ENCODE results near the gene PLEKHG4. TPM values are rescaled to one million over a fixed set of nuclear protein-coding genes. Genes with fewer than 3 reads are reported as not detected.

Gene PLEKHG4
- total RNA-seq, 1 experiment from 2014 or later, result 13.9 TPM

- no peak overlapping the region for H2BK5ac ChIP-seq (ENCODE audit: insufficient read length, low read length)
- no peak overlapping the region for H2BK20ac ChIP-seq (ENCODE audit: low read depth, low read length, poor library complexity, severe bottlenecking)
- H3K4me1 Mint-ChIP-seq, result no peaks in the 10 kb centered on the region
- H2BK15ac ChIP-seq (ENCODE audit: low read depth, low read length), result no peak overlapping the region
- no peak overlapping the region for H3K14ac ChIP-seq (ENCODE audit: insufficient read depth, low read length)
- H3K27ac ChIP-seq (ENCODE audit: insufficient read length, low read depth, low read length), result no peak overlapping the region
- H3K79me2 ChIP-seq (ENCODE audit: insufficient read depth, low read length), result no peaks in the 10 kb centered on the region
- H2BK120ac ChIP-seq (ENCODE audit: low read depth, low read length, poor library complexity, severe bottlenecking), result no peak overlapping the region
- WGBS (ENCODE audit: extremely low coverage, insufficient read length, low lambda C conversion rate), result no CpG with 5 or more reads among the region's 12 CpGs
- H4K20me1 ChIP-seq (ENCODE audit: control insufficient read depth, insufficient read depth, insufficient read length), result no peaks in the 10 kb centered on the region
- H3K56ac ChIP-seq (ENCODE audit: insufficient read length, low read depth, low read length), result no peak overlapping the region
- H2AFZ ChIP-seq (ENCODE audit: low read length), result no peak overlapping the region
- H3K4me1 ChIP-seq (ENCODE audit: insufficient read depth, low read length), result no peaks in the 10 kb centered on the region
- H3K9me3 ChIP-seq (ENCODE audit: control insufficient read depth, low read depth, low read length), result no peaks in the 10 kb centered on the region
- no peak overlapping the region for H3K23ac ChIP-seq (ENCODE audit: insufficient read length, low read depth, low read length)
- H4K5ac ChIP-seq (ENCODE audit: insufficient read length, low read depth, low read length), result no peak overlapping the region
- no peak overlapping the region for H3K18ac ChIP-seq (ENCODE audit: insufficient read length, low read depth, low read length)
- no peaks in the 10 kb centered on the region for H3K79me1 ChIP-seq (ENCODE audit: insufficient read depth, low read depth, low read length, poor library complexity, severe bottlenecking)
- H3K23me2 ChIP-seq (ENCODE audit: insufficient read length, low read depth, low read length, poor library complexity, severe bottlenecking), result no peaks in the 10 kb centered on the region
- H4K91ac ChIP-seq (ENCODE audit: insufficient read length, low read depth, low read length), result no peak overlapping the region
- no peak overlapping the region for H3K4me2 ChIP-seq (ENCODE audit: insufficient read depth, insufficient read length, low read length)
- H2BK12ac ChIP-seq (ENCODE audit: insufficient read length, low read depth, low read length), result no peak overlapping the region
- TF ChIP-seq CTCF (conservative IDR thresholded peaks at IDR 0.05), result no peak
- peaks cover 0 to 17% (median 0%) of the 10 kb centered on the region in 3 experiments; a peak in 3 of 7 replicates for H3K36me3 Mint-ChIP-seq (ENCODE audit: insufficient read depth in 1 of 3, low read depth in 3 of 3)
- H2AK5ac ChIP-seq (ENCODE audit: insufficient read length, low read length), result no peak overlapping the region
- no peak overlapping the region for H3K9ac ChIP-seq (ENCODE audit: extremely low read depth, insufficient read length, low read length)
- H3K9me3 Mint-ChIP-seq, result no peaks in the 10 kb centered on the region
- peaks cover 15% of the 10 kb centered on the region for H3K27me3 Mint-ChIP-seq (ENCODE audit: low read depth)
- no peak overlapping the region; a peak in 1 of 5 replicates for H3K4me3 Mint-ChIP-seq
- H3K27me3 ChIP-seq (ENCODE audit: insufficient read depth, low read length), result no peaks in the 10 kb centered on the region
- H3K27ac Mint-ChIP-seq, result no peak overlapping the region
- DNase-seq, result peak; percentile 24
- H4K8ac ChIP-seq (replicated peaks; ENCODE audit: insufficient read length, low read depth, low read length), result no peak overlapping the region
- no peak overlapping the region for H3T11ph ChIP-seq (ENCODE audit: low read length)
- no peak overlapping the region for H3K4ac ChIP-seq (ENCODE audit: low read depth, low read length)
Measured at GRCh38 chr16:67259705-67260104, 19.6 kb upstream of the PLEKHG4 start.

Data from H9 (cell line).